DMS79 (cell line): ENCODE data around the gene OR14A16.

ENCODE experiments used
- DNase-seq: peaks from one replicate; lab custom pipeline; 2025; lab: John Stamatoyannopoulos, UW

Gene OR14A16, protein sequence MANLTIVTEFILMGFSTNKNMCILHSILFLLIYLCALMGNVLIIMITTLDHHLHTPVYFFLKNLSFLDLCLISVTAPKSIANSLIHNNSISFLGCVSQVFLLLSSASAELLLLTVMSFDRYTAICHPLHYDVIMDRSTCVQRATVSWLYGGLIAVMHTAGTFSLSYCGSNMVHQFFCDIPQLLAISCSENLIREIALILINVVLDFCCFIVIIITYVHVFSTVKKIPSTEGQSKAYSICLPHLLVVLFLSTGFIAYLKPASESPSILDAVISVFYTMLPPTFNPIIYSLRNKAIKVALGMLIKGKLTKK

GRCh38 chr1:247824023-247824422, at the start of gene OR14A16:
Gene OR14A16 (minus strand): TSS chr1:247824119. CDS start chr1:247815729, 8,390 bp downstream.
- DNase-seq = no peak

DNA sequence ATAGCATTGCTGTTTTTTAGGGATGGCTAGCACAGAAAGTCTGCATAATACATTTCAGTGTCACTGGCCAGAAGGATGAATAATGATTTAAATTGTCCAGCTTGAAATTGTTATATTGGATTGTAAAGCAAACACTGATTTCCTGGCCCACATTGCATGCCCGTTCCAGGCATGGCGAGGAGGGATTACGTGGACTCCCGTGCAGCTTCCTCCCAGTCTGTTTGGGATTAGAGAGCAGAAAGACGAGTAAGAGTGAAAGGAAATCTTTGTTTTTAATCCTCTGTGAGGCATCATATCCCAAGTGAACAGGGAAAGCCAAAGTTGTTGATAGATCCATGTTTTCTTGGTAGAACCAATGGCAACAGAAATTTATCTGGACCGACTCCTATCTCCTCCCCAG, 41.5 kb upstream of the OR14A16 start:
- no peak for DNase-seq

- no peak for DNase-seq
Measured at GRCh38 chr1:247864644-247865043, 40.7 kb upstream of the OR14A16 start.

- no peak for DNase-seq
Measured at GRCh38 chr1:247862756-247863155, 38.8 kb upstream of the OR14A16 start.

GRCh38 chr1:247857985-247858619, 34.2 kb upstream of the OR14A16 start:
- no peak for DNase-seq

DNA sequence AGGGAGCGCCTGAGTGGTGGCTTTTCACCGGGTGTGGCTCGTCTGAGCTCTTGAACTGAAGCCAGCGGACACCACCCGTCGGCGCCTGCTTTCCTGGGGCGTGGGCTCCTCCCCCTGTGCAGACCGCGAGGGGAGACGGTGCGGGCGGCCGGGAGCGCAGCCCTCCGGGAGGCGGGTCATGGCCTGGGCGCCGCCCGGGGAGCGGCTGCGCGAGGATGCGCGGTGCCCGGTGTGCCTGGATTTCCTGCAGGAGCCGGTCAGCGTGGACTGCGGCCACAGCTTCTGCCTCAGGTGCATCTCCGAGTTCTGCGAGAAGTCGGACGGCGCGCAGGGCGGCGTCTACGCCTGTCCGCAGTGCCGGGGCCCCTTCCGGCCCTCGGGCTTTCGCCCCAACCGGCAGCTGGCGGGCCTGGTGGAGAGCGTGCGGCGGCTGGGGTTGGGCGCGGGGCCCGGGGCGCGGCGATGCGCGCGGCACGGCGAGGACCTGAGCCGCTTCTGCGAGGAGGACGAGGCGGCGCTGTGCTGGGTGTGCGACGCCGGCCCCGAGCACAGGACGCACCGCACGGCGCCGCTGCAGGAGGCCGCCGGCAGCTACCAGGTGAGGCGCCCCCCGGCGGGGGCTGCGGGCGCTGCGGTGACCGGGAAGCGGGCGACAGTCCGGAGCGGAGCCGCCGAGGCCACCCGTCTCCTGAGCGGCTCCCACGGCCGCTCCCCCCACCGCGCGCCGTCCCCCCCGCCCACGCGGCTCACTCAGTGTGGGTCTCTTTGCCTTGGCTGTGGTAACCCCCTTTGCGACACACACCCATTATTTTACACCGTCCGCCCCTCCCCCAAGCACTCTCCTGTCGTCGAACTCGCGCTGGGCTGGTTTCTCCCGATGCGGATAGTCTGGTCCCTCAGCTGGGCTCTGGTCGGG, 33.4 kb upstream of the OR14A16 start, which contains the start of gene TRIM58:
Gene TRIM58, plus strand, starts transcription at position 119 of the 916 bp plus-strand sequence. Its CDS starts 60 bp downstream, at position 179.
- no peak for DNase-seq

GRCh38 chr1:247855911-247856310, 32.0 kb upstream of the OR14A16 start:
- DNase-seq = no peak

DNA sequence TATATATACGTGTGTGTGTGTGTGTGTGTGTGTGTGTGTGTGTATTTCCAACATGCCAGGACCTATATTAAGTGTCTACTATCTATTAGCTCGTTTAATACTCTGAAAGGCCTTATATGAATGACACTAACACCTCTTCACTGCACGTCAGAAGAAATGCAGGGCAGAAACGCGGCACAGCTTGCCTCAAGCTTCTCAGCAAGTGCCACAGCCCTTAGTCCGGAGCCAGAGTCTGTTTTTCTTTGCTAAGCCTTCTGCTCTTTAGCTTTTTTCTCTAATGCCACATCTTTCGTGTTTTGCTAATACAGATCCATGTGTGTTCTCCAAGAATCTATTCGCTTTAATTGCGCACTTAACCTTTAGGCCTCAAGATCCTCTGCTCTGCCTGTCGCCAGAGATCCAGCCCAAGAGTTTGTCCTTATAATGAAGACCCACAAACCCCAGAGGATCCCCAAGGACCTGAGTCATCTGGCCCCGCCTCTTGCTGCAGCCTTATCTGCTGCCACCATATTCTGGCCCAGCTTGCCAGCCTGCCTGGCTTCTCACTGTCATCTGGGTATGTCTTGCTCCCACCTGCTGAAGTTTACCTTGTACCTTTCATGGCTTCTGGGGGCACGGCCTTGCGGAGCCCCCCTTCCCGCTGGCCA, 31.1 kb upstream of the OR14A16 start:
- no peak for DNase-seq

GRCh38 chr1:247849616-247850015, 25.7 kb upstream of the OR14A16 start:
- no peak for DNase-seq

DNA sequence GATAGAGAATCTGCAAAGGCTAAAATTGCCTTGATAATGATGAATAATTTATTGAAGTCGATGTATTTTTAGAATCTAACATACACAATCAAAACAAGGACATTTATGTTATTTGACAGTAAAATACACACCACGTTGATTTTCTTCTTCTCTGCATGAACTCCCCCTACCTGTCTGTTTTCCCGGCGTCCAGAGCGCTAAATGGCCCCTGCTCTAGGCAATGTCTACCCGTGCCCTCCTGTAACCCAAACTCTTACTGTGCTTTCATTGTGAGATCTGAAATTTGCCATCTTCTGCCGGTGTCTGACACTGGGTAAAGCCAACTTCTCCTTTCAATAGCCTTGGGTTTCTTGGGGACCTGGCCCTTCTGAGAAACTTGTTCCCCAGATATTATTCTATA, 24.4 kb upstream of the OR14A16 start:
- no peak for DNase-seq

- no peak for DNase-seq
Measured at GRCh38 chr1:247845693-247846017, 21.7 kb upstream of the OR14A16 start.

GRCh38 chr1:247845011-247845692, 21.2 kb upstream of the OR14A16 start:
- no peak for DNase-seq

DNA sequence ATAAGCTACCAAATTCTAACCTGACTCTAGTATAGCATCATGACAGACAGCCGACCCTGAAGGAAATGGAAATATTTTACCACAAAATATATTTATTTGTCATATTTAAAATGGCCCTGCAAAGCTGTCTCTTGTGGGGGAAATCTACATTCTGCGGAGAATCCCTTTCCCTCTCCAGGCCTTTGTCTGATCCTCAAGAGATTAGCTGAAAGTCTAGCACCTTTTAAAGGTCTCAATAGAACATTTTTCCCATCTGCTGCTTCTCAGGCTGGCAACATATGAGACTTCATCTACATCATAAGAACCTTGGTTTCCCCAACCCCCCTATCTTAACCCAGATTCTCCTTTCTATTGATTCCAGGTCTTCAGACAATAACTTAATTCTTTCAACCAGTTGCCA, 19.5 kb upstream of the OR14A16 start:
- DNase-seq = no peak

DNA sequence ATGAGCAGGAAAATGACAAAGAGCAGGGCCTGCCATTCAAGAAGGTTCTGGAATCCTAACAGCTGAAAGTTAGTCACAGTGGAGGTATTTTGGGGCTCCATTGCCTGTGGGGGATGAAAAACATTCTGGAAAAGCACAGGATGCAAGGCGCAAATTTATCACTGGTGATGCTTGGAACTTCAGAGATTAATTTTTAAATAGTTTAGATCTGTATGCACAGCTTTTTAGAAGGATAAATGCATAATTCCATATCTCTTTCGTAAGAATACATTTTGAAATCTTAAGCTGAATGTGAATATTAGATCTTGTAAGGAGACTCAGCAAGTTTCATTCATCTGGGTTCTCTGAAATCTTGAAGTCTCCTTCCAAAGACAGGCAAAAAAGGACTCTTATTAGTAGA, 17.9 kb upstream of the OR14A16 start, which contains the start of gene OR11L1:
Gene OR11L1, minus strand, starts transcription at position 101 of the 400 bp plus-strand sequence. Its CDS starts 0 bp downstream, at position 101.
- DNase-seq = no peak

- no peak for DNase-seq
Measured at GRCh38 chr1:247840818-247841217, 16.9 kb upstream of the OR14A16 start.

GRCh38 chr1:247833601-247834000, 9.7 kb upstream of the OR14A16 start:
- no peak for DNase-seq

GRCh38 chr1:247829656-247830055, 5.7 kb upstream of the OR14A16 start:
- DNase-seq = no peak

GRCh38 chr1:247825362-247825761, 1.4 kb upstream of the OR14A16 start:
- no peak for DNase-seq

DNA sequence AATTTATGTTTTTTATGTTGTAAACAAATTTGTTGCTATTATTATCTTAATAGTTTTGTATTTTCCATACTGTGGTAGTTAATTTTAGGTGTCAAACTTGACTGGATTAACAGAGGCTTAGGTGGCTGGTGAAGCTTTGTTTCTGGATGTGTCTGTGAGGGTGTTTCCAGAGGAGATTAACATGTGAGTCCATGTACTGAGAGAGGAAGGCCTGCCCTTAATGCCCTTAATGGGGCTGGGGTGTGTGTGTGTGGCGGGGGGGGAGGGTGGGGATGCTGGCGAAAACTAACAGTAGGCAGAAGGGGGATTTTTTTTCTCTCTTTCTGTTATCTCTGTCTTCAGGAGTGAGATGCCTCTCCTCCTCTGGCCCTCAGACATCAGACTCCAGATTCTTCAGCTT, 1.9 kb downstream of the OR14A16 start:
- no peak for DNase-seq

DNA sequence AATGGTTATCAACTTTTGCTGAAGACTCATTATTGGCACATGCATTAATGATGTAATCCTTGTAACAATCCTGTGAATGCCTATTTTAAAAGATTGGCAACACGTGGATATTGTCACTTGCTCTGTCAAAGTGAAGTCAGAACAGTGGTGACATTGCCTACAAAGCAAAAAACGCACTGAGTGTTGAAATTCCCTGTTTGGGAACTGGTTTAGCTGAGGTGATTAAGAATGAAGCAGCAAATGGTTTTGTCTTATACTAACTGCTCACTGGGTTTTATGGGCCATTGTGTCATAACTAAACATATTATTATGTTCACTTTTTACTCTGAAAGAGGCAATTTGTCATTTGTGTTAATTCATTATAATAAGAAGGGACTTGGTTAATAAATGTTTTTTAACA, 11.3 kb downstream of the OR14A16 start:
- DNase-seq = no peak

DNA sequence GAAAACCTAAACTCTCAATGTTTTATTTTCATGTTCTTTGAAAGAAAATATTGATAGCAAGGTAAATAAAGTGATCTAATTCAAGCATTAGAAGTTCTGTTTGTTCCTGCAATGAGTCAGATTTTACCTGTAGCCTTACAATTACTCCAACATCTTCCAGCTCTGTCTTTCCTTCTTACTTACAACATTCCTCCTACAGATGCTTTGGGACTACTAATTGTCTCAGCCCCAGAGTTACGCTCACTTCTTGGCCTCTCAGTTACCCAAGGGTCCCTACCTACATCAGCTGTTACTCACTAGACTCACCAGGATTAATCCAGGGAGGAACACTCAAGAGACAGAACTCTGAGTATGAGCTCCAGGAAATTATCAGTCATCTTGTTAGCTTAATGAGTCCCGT, 26.4 kb downstream of the OR14A16 start:
- no peak for DNase-seq
